ENCODE results near the gene KIRREL3. TPM values are rescaled to one million over a fixed set of nuclear protein-coding genes. Genes with fewer than 3 reads are reported as not detected.

Gene KIRREL3
- total RNA-seq (2014; rRNA removed) = 0.44 TPM in 1 of 2 replicates, not detected in the other
- Bru-seq, nascent RNA = percentile 2 among the genes with signal in this experiment
- percentile 0 among the genes with signal in this experiment for BruChase-seq, experiment 1, labeled RNA remaining after a 6-hour chase
- percentile 0 among the genes with signal in this experiment for BruChase-seq, experiment 2, labeled RNA remaining after a 2-hour chase
- long read RNA-seq, partial matches to known transcripts = 0 of 1 reads
- long read RNA-seq, other reads (novel, unspliced or antisense) = 1 of 1 reads

DNA sequence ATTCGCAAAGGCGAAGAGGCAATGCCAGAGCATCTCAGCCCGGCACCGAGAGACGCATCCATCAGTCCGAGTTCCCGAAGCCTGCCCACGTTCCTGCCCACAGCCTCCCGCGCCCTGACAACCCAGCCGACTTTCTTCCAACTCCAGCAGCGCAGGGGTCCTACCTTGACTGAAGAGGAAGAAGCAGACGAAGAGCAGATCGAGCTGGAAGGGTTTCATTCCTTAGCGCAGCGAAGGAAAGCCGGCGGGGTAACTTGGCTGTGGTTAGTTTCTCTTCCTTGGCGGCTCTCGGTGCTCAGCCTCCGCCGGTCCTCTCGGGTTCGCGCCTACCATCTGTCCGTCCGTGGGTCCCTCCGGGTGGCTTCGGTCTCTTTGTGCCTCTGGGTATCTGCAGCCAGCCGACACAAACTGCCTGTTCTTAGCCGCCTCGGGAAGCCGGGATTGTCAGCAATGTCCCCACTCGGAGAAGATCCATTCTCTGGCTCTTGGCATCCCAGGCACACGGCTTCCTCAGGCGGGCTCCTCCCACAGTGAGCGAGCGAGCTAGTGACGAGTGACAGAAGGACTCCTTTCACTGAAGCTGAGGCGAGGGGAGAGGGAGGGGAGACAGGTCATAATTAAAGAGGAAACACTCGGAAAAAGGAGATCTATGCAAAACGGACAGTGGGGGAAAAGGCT lies at the start of gene KIRREL3:
KIRREL3 (minus strand) TSS at position 480 of the 678 bp plus-strand sequence.
- BruUV-seq (replicated peaks) = no TSS peak
- Histone ChIP-seq H3K4me3 (ENCODE audit: low read length) (no peak within 1 kb of the TSS), H2AFZ (ENCODE audit: low read length) (no peak within 1 kb of the TSS), H3K9ac (ENCODE audit: low read length) (no peak within 1 kb of the TSS), H3K27me3 (ENCODE audit: low read length) (peaks cover 82% of the 10 kb centered on the region), H3K27ac (ENCODE audit: low read length) (no peak within 1 kb of the TSS), H3K9me3 (ENCODE audit: low read length) (no peaks in the 10 kb centered on the region), H3F3A (ENCODE audit: low read length, unreplicated experiment) (no peaks in the 10 kb centered on the region), H3K4me1 (ENCODE audit: insufficient read depth, low read length) (no peaks in the 10 kb centered on the region), H4K20me1 (ENCODE audit: low read length) (no peaks in the 10 kb centered on the region), H3K36me3 (ENCODE audit: low read depth, low read length) (no peaks in the 10 kb centered on the region), H3K9me2 (replicated peaks; ENCODE audit: low read length) (no peaks in the 10 kb centered on the region), H3K79me2 (ENCODE audit: low read length) (no peaks in the 10 kb centered on the region), H3K4me2 (ENCODE audit: low read length) (no peak within 1 kb of the TSS)
- intact Hi-C loops (cut with micrococcal nuclease) = no loop called here
- ChIA-PET CTCF (no interaction called here), POLR2A (ENCODE audit: unreplicated experiment) (no interaction called here)
- no peak for ATAC-seq
- DNase-seq = no peak
- no peak for TF ChIP-seq EZH2phosphoT487 (IDR thresholded peaks at IDR 0.05; ENCODE audit: borderline replicate concordance, low read length)
- no peak for TF ChIP-seq EZH2 (IDR thresholded peaks at IDR 0.05; ENCODE audit: low read length, unreplicated experiment)

DNA sequence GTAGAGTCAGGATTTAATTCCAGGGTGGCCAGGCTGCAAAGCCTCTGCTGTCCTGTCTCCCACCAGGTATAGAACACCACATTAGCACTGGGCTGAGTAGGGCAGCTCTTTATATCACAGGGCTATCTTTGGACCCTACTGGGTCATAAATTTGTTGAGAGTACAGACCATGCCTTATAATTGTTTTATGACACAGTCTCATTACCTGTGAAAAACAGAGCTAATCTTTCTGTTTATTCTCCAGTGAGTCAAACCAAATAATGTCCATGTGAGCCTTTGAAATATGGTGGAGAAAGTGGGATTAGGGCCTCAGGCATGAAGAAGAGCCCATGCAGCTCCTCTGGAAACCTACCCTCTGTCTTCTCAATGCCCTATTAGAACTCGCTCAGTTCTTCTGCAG lies 49.6 kb upstream of the KIRREL3 start:
- Histone ChIP-seq H3K9me3 (ENCODE audit: low read length) (no peaks in the 10 kb centered on the region), H3K4me1 (ENCODE audit: insufficient read depth, low read length) (no peaks in the 10 kb centered on the region)
- no TSS peak for BruUV-seq (replicated peaks)

DNA sequence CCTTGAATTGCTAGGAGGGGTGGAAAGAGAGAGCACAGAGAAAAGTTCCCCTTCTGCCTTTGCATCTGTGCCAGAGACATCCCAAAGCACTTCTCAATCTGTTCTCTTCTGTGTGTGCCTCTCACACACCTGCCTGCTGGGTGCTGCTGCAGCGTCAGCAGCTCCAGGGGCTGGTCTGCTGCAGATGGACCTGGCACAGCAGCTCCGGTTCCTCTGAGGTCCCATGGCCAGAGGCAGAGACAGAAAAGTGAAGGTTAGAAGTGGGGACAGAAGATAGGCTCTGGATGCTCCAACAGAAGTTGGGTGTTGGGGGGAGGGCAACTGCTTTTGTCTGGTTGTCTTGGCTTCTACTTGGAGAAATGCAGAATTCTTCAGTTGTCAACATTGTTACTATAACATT lies 48.9 kb upstream of the KIRREL3 start:
- no peak overlapping the region for H3K4me2 ChIP-seq (ENCODE audit: low read length)
- H3K4me1 ChIP-seq (ENCODE audit: insufficient read depth, low read length) = no peaks in the 10 kb centered on the region
- intact Hi-C loops (cut with micrococcal nuclease) = no loop called here
- H3K9ac ChIP-seq (ENCODE audit: low read length) = no peak overlapping the region
- H3K27ac ChIP-seq (ENCODE audit: low read length) = no peak overlapping the region
- no peaks in the 10 kb centered on the region for H3F3A ChIP-seq (ENCODE audit: low read length, unreplicated experiment)
- ATAC-seq = no peak
- peaks cover 14% of the 10 kb centered on the region for H3K27me3 ChIP-seq (ENCODE audit: low read length)
- no peak for DNase-seq
- TF ChIP-seq EZH2phosphoT487 (IDR thresholded peaks at IDR 0.05; ENCODE audit: borderline replicate concordance, low read length) (no peak), EZH2 (IDR thresholded peaks at IDR 0.05; ENCODE audit: low read length, unreplicated experiment) (no peak)
- TF ChIP-seq, protein P1, sequence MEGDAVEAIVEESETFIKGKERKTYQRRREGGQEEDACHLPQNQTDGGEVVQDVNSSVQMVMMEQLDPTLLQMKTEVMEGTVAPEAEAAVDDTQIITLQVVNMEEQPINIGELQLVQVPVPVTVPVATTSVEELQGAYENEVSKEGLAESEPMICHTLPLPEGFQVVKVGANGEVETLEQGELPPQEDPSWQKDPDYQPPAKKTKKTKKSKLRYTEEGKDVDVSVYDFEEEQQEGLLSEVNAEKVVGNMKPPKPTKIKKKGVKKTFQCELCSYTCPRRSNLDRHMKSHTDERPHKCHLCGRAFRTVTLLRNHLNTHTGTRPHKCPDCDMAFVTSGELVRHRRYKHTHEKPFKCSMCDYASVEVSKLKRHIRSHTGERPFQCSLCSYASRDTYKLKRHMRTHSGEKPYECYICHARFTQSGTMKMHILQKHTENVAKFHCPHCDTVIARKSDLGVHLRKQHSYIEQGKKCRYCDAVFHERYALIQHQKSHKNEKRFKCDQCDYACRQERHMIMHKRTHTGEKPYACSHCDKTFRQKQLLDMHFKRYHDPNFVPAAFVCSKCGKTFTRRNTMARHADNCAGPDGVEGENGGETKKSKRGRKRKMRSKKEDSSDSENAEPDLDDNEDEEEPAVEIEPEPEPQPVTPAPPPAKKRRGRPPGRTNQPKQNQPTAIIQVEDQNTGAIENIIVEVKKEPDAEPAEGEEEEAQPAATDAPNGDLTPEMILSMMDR (conservative IDR thresholded peaks at IDR 0.05; ENCODE audit: low read depth, low read length) = no peak
- H4K20me1 ChIP-seq (ENCODE audit: low read length) = no peaks in the 10 kb centered on the region
- no peaks in the 10 kb centered on the region for H3K9me3 ChIP-seq (ENCODE audit: low read length)
- no peak overlapping the region for H2AFZ ChIP-seq (ENCODE audit: low read length)
- no TSS peak for BruUV-seq (replicated peaks)
- POLR2A ChIA-PET (ENCODE audit: unreplicated experiment) = no interaction called here
- CTCF ChIA-PET = no interaction called here
- no peak overlapping the region for H3K4me3 ChIP-seq (ENCODE audit: low read length)
- no peaks in the 10 kb centered on the region for H3K36me3 ChIP-seq (ENCODE audit: low read depth, low read length)
- H3K9me2 ChIP-seq (replicated peaks; ENCODE audit: low read length) = no peaks in the 10 kb centered on the region
- H3K79me2 ChIP-seq (ENCODE audit: low read length) = no peaks in the 10 kb centered on the region

More for the DNA sequence above, 49.6 kb upstream of the KIRREL3 start:
- H3K9me2 ChIP-seq (replicated peaks; ENCODE audit: low read length) = no peaks in the 10 kb centered on the region
- POLR2A ChIA-PET (ENCODE audit: unreplicated experiment) = no interaction called here
- DNase-seq = no peak
- no peak overlapping the region for H2AFZ ChIP-seq (ENCODE audit: low read length)
- no peak overlapping the region for H3K9ac ChIP-seq (ENCODE audit: low read length)
- no peak overlapping the region for H3K4me3 ChIP-seq (ENCODE audit: low read length)
- peaks cover 14% of the 10 kb centered on the region for H3K27me3 ChIP-seq (ENCODE audit: low read length)
- no peak overlapping the region for H3K27ac ChIP-seq (ENCODE audit: low read length)
- no peak for ATAC-seq
- no peaks in the 10 kb centered on the region for H4K20me1 ChIP-seq (ENCODE audit: low read length)
- intact Hi-C loops (cut with micrococcal nuclease) = no loop called here
- H3K79me2 ChIP-seq (ENCODE audit: low read length) = no peaks in the 10 kb centered on the region
- no peaks in the 10 kb centered on the region for H3F3A ChIP-seq (ENCODE audit: low read length, unreplicated experiment)
- no peak overlapping the region for H3K4me2 ChIP-seq (ENCODE audit: low read length)
- no peaks in the 10 kb centered on the region for H3K36me3 ChIP-seq (ENCODE audit: low read depth, low read length)
- TF ChIP-seq, protein P1 (conservative IDR thresholded peaks at IDR 0.05; ENCODE audit: low read depth, low read length) = no peak
- TF ChIP-seq EZH2phosphoT487 (IDR thresholded peaks at IDR 0.05; ENCODE audit: borderline replicate concordance, low read length) (no peak), EZH2 (IDR thresholded peaks at IDR 0.05; ENCODE audit: low read length, unreplicated experiment) (no peak)
- CTCF ChIA-PET = no interaction called here

Data from PC-3 (cell line).